GM12878 (cell line): ENCODE measurements around the gene TRABD2A. TPM values are rescaled to one million over a fixed set of nuclear protein-coding genes. Genes with fewer than 3 reads are reported as not detected.

Experiments
- ATAC-seq: fragments of 200-7000 bp; cut with Tn5 transposase; 3 replicates; pipeline ENCODE4 v1.9.1; 2020; ENCODE audit warnings: mild to moderate bottlenecking, moderate library complexity
- BruUV-seq: library from RNA; stranded (reverse); fragments of 400-500 nt; replicated peaks from 2 replicates; lab custom pipeline; 2021; lab: Mats Ljungman, UMichigan
- CTCF ChIA-PET: fragments of 300-600 bp; sonication (Branson Sonifier 250); formaldehyde crosslinking; extraction: SDS; loops from one replicate; lab custom pipeline; 2021; ENCODE audit warnings: inconsistent platforms; lab: Yijun Ruan, JAX
- POLR2A ChIA-PET: fragments of 350-600 bp; formaldehyde crosslinking; extraction: SDS; loops from one replicate; lab custom pipeline; 2021; ENCODE audit warnings: inconsistent platforms; lab: Charles Lee
- RAD21 ChIA-PET: fragments of 300-600 bp; sonication (Branson Sonifier 250); formaldehyde crosslinking; loops from one replicate; lab custom pipeline; 2023; ENCODE audit warnings: antibody characterized with exemption; ENCODE audit not compliant: unreplicated experiment; lab: Charles Lee
- SMC1A ChIA-PET: fragments of 300-600 bp; sonication (Branson Sonifier 250); formaldehyde crosslinking; loops from one replicate; lab custom pipeline; 2023; ENCODE audit not compliant: unreplicated experiment, uncharacterized antibody; lab: Charles Lee
- DNase-seq: peaks from one replicate; pipeline ENCODE4 v3.0.0-alpha.2; 2011; ENCODE audit warnings: low read depth, low spot score
- FAIRE-seq: peaks from 3 replicates; lab custom pipeline; 2011; peaks lifted over from hg19 to GRCh38; lab: Jason Lieb, UNC
- H2AFZ ChIP-seq: 2 replicates; pipeline ENCODE4 v1.6.0; 2011; ENCODE audit warnings: low read depth, low read length, control low read depth; ENCODE audit not compliant: control insufficient read depth
- H3K27ac ChIP-seq: 2 replicates; pipeline ENCODE4 v1.5.1; 2011; ENCODE audit warnings: control low read depth; ENCODE audit not compliant: control insufficient read depth, insufficient read depth
- H3K27me3 ChIP-seq, 2 experiments: replicated peaks in 1 of 2; 2 replicates each; pipeline versions ENCODE4 v1.6.0 to v1.6.1; 2011; ENCODE audit warnings: low read length in 1 of 2; ENCODE audit not compliant: control insufficient read depth in 2 of 2, insufficient read depth in 2 of 2
- H3K36me3 ChIP-seq, 2 experiments: 2 replicates each; pipeline ENCODE4 v1.5.1; 2011; ENCODE audit warnings: low read length in 1 of 2; ENCODE audit not compliant: control insufficient read depth in 2 of 2, insufficient read depth in 2 of 2
- H3K4me1 ChIP-seq: 2 replicates; pipeline ENCODE4 v1.6.1; 2011; ENCODE audit warnings: mild to moderate bottlenecking, low read length, moderate library complexity, mixed read lengths; ENCODE audit not compliant: control insufficient read depth, insufficient read depth
- H3K4me2 ChIP-seq: 2 replicates; pipeline ENCODE4 v1.6.0; 2011; ENCODE audit warnings: control low read depth; ENCODE audit not compliant: control insufficient read depth, insufficient read depth
- H3K4me3 ChIP-seq: fragments of 200-600 bp; sonication (generic); 2 replicates; pipeline ENCODE4 v1.5.1; 2016
- H3K79me2 ChIP-seq: 2 replicates; pipeline ENCODE4 v1.6.0; 2011; ENCODE audit warnings: low read length; ENCODE audit not compliant: control insufficient read depth, insufficient read depth
- H3K9ac ChIP-seq: 2 replicates; pipeline ENCODE4 v1.8.0; 2011; ENCODE audit warnings: low read length, control low read depth, mixed read lengths; ENCODE audit not compliant: control insufficient read depth, insufficient read depth
- H3K9me3 ChIP-seq: replicated peaks from 3 replicates; pipeline ENCODE4 v1.5.1; 2011; ENCODE audit warnings: mild to moderate bottlenecking, low read length; ENCODE audit not compliant: control insufficient read depth, insufficient read depth
- H4K20me1 ChIP-seq: 2 replicates; pipeline ENCODE4 v1.6.0; 2011; ENCODE audit not compliant: control insufficient read depth, insufficient read depth
- ATF7 ChIP-seq: fragments of 450-650 bp; IDR thresholded peaks from 2 replicates; pipeline ENCODE4 v1.6.1; 2016; ENCODE audit warnings: low read depth, mild to moderate bottlenecking
- BCL3 ChIP-seq: IDR thresholded peaks from 2 replicates; pipeline ENCODE4 v1.6.1; 2011; ENCODE audit warnings: borderline replicate concordance, low read depth, mild to moderate bottlenecking, moderate library complexity, low read length; ENCODE audit not compliant: insufficient read depth, poor library complexity, severe bottlenecking
- BHLHE40 ChIP-seq, 2 experiments: fragments of 450-650 bp in 1 of 2; IDR thresholded peaks; 2 replicates each; pipeline ENCODE4 v1.6.1; 2011 to 2017; ENCODE audit warnings: low read depth in 2 of 2, borderline replicate concordance in 1 of 2, improper control_type of control experiment in 1 of 2, low read length in 1 of 2, mild to moderate bottlenecking in 1 of 2
- CREB1 ChIP-seq: IDR thresholded peaks from 2 replicates; pipeline ENCODE4 v1.6.1; 2012; ENCODE audit warnings: low read depth, mild to moderate bottlenecking, inconsistent platforms
- E2F4 ChIP-seq: IDR thresholded peaks from 2 replicates; pipeline ENCODE4 v1.6.1; 2012; ENCODE audit warnings: low read depth, low read length, improper control_type of control experiment
- GABPA ChIP-seq: IDR thresholded peaks from 2 replicates; pipeline ENCODE4 v1.6.1; 2014; ENCODE audit warnings: antibody characterized with exemption, low read depth, mild to moderate bottlenecking, inconsistent platforms
- GATAD2B ChIP-seq: fragments of 450-650 bp; conservative IDR thresholded peaks from 2 replicates; pipeline ENCODE4 v1.6.1; 2017; ENCODE audit warnings: low read depth, mild to moderate bottlenecking, moderate library complexity
- HCFC1 ChIP-seq: fragments of 150-350 bp; IDR thresholded peaks from 2 replicates; pipeline ENCODE4 v1.6.1; 2014; ENCODE audit warnings: low read length
- IRF4 ChIP-seq: IDR thresholded peaks from 2 replicates; pipeline ENCODE4 v1.6.1; 2011; ENCODE audit warnings: low read depth, low read length
- JUNB ChIP-seq: IDR thresholded peaks from 2 replicates; pipeline ENCODE4 v1.6.1; 2016; ENCODE audit warnings: antibody characterized with exemption, mild to moderate bottlenecking
- KDM1A ChIP-seq: fragments of 200-600 bp; sonication (generic); IDR thresholded peaks from 2 replicates; pipeline ENCODE4 v1.6.1; 2016; ENCODE audit warnings: borderline replicate concordance
- NBN ChIP-seq: fragments of 450-650 bp; IDR thresholded peaks from 2 replicates; pipeline ENCODE4 v1.6.1; 2016
- NFYB ChIP-seq: IDR thresholded peaks from 2 replicates; pipeline ENCODE4 v1.6.1; 2011; ENCODE audit warnings: low read depth, mild to moderate bottlenecking, low read length, improper control_type of control experiment, moderate library complexity; ENCODE audit not compliant: insufficient read depth
- NR2F1 ChIP-seq: fragments of 450-650 bp; conservative IDR thresholded peaks from 2 replicates; pipeline ENCODE4 v1.6.1; 2017; ENCODE audit warnings: mild to moderate bottlenecking
- PKNOX1 ChIP-seq: fragments of 450-650 bp; IDR thresholded peaks from 2 replicates; pipeline ENCODE4 v1.6.1; 2016; ENCODE audit warnings: mild to moderate bottlenecking
- POLR2A ChIP-seq: IDR thresholded peaks from 2 replicates; pipeline ENCODE4 v1.6.1; 2011; ENCODE audit warnings: low read depth, mild to moderate bottlenecking, low read length
- RUNX3 ChIP-seq: IDR thresholded peaks from 2 replicates; pipeline ENCODE4 v1.6.1; 2012; ENCODE audit warnings: low read length, inconsistent platforms
- SMAD1 ChIP-seq: fragments of 450-650 bp; IDR thresholded peaks from 2 replicates; pipeline ENCODE4 v1.6.1; 2018; ENCODE audit warnings: mild to moderate bottlenecking, low read depth; ENCODE audit not compliant: partially characterized antibody
- STAT1 ChIP-seq: fragments of 450-650 bp; conservative IDR thresholded peaks from 2 replicates; pipeline ENCODE4 v1.6.1; 2014; ENCODE audit warnings: antibody characterized with exemption, mild to moderate bottlenecking
- TAF1 ChIP-seq: IDR thresholded peaks from 2 replicates; pipeline ENCODE4 v1.6.1; 2011; ENCODE audit warnings: mild to moderate bottlenecking, low read depth, low read length, borderline replicate concordance
- TBL1XR1 ChIP-seq: IDR thresholded peaks from 2 replicates; pipeline ENCODE4 v1.6.1; 2012; ENCODE audit warnings: low read depth, low read length, improper control_type of control experiment
- WGBS: methylation state at CpG from one replicate; pipeline ENCODE4 v1.1.6; 2016; ENCODE audit warnings: low lambda C conversion rate; ENCODE audit not compliant: insufficient replicate concordance, insufficient coverage; ENCODE audit errors: missing lambda C conversion rate; 5-methylcytosine and 5-hydroxymethylcytosine counted together
- in situ Hi-C: fragments of 300-500 bp; cut with MboI; formaldehyde crosslinking; loops from 9 replicates; pipeline ENCODE4 v1.14.3; 2018; ENCODE audit warnings: mixed read lengths
- intact Hi-C: fragments of 100-400 bp; cut with micrococcal nuclease; formaldehyde crosslinking; loops from one replicate; pipeline ENCODE4 v1.14.2; 2022; ENCODE audit not compliant: unreplicated experiment
- polyA plus RNA-seq, 11 experiments: library from polyadenylated mRNA; depleted of rRNA in 4 of 11; unstranded in 6 of 11; stranded (reverse) in 5 of 11; fragments of >200 nt; fragmentation: Nextera tagmentation in 4 of 11; fragmentation: Illumina TruSeq in 1 of 11; extraction: Ambion mirVana in 4 of 11; extraction: Trizol in 1 of 11; gene quantifications; 1 replicate in 1 of 11; 2 replicates in 10 of 11; pipeline versions ENCODE4 v1.2.1 to v1.2.3, GENCODE V29; 2011 to 2016; ENCODE audit warnings: inconsistent platforms in 2 of 11, missing spikeins in 2 of 11, low read depth in 1 of 11
- total RNA-seq, 4 experiments: library from RNA; depleted of rRNA in 3 of 4; stranded (reverse); fragments of >200 nt in 3 of 4; fragmentation: Illumina TruSeq in 1 of 4; extraction: Trizol in 1 of 4; gene quantifications; 2 replicates each; pipeline versions ENCODE4 v1.2.1 to v1.2.3, GENCODE V29; 2013 to 2021

TRABD2A gene
- total and polyA plus RNA-seq, 10 of the 15 experiments (the other 5 are each of a cell fraction or from before 2014, with no cell fraction given): 1.4 to 7.6 (median 4.1) TPM

GRCh38 chr2:84888401-84889276 is 7.8 kb upstream of the TRABD2A start:
- FAIRE-seq: peak; percentile 99
- ChIA-PET RAD21 (interaction anchor here (0.7 to 6.7 kb wide), 12 partner anchors 9 to 236 kb away, joined by 3 to 44 read pairs (median 6); partner anchors contain the start of gene TMSB10), SMC1A (interaction anchor here (0.6 to 5.8 kb wide), 15 partner anchors 9 to 430 kb away, joined by 3 to 31 read pairs (median 3); partner anchors contain the start of genes SUCLG1 and TMSB10), POLR2A (interaction anchor here (0.5 to 3.7 kb wide), 10 partner anchors 9 to 371 kb away, joined by 3 to 22 read pairs (median 7); no protein-coding TSS in a partner anchor), CTCF (interaction anchor here (0.6 to 4.1 kb wide), 12 partner anchors 9 to 391 kb away, joined by 3 to 40 read pairs (median 5); partner anchors contain the start of gene TMSB10)
- in situ Hi-C loops: loop anchor here (10.0 kb wide), 1 partner anchor 396 kb away; no protein-coding TSS in a partner anchor
- Histone ChIP-seq H3K4me2 (peak overlapping the region; percentile 98), H2AFZ (peak overlapping the region; percentile 95), H4K20me1 (no peaks in the 10 kb centered on the region), H3K9me3 (no peaks in the 10 kb centered on the region), H3K4me3 (peak overlapping the region; percentile 54), H3K27ac (peak overlapping the region; percentile 85), H3K79me2 (no peaks in the 10 kb centered on the region), H3K27me3 (no peaks in the 10 kb centered on the region), H3K9ac (peak overlapping the region; percentile 75), H3K36me3 (no peaks in the 10 kb centered on the region), H3K4me1 (peaks cover 13% of the 10 kb centered on the region)
- intact Hi-C loops: no loop called here
- no TSS peak for BruUV-seq
- 3% methylated on average over 5 of the region's 6 CpGs for WGBS
- peak; percentile 70 for DNase-seq
- peak; percentile 99 for ATAC-seq
- 0 out of 2 replicates have a peak, but pooled peaks have one; percentile 17 for TF ChIP-seq TBL1XR1
- TF ChIP-seq STAT1: no peak
- TF ChIP-seq SMAD1: no peak
- TF ChIP-seq GABPA: peak; percentile 20; the same call in 1 of the 2 replicates
- TF ChIP-seq NR2F1: peak; percentile 87
- peak; percentile 62 for TF ChIP-seq ATF7
- peak; percentile 11; the same call in 1 of the 2 replicates for TF ChIP-seq HCFC1
- TF ChIP-seq IRF4: 0 out of 2 replicates have a peak, but pooled peaks have one; percentile 39
- no peak for TF ChIP-seq E2F4
- no peak; the same call in 1 of the 2 replicates for TF ChIP-seq JUNB
- no peak for TF ChIP-seq KDM1A
- peak in 1 of 2 experiments; percentile 26; a peak in 1 of 4 replicates for TF ChIP-seq BHLHE40 (IDR thresholded peaks at IDR 0.05; ENCODE audit: borderline replicate concordance in 1 of 2, low read depth in 2 of 2, low read length in 1 of 2)
- TF ChIP-seq NBN: peak; percentile 51
- no peak for TF ChIP-seq CREB1
- peak; percentile 47; the same call in 1 of the 2 replicates for TF ChIP-seq GATAD2B
- TF ChIP-seq POLR2A: 0 out of 2 replicates have a peak, but pooled peaks have one; percentile 37
- peak; percentile 56; the same call in 1 of the 2 replicates for TF ChIP-seq TAF1
- TF ChIP-seq BCL3: no peak
- peak; percentile 67 for TF ChIP-seq PKNOX1
- no peak for TF ChIP-seq NFYB
- peak; percentile 63; the same call in 1 of the 2 replicates for TF ChIP-seq RUNX3
